NCI-H128 (cell line): ENCODE results near the gene NEFH.

ENCODE experiments used
- DNase-seq: peaks from one replicate; lab custom pipeline; 2025; ENCODE audit not compliant: unreplicated experiment; lab: John Stamatoyannopoulos, UW

Gene NEFH

DNA sequence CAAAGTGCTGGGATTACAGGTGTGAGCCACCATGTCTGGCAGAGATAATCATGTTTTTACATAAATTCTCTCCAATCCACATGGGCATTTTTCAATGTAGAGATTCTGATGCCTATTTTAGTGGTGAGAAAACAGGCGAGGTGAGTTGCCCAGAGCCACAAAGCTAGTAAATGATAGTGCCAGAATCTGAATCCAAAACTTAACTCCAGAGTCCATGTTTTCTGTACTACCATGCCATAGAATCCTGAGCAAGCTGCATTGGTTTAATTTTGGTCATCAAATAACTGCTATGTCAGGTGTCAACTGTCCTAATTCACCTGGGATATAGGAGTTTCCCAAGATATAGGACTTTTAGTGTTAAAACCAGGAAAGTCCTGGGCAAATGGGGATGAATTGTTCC, 13.6 kb downstream of the NEFH start:
- DNase-seq = no peak

- DNase-seq = no peak
These were observed 19.8 kb downstream of the NEFH start for GRCh38 chr22:29499852-29500251.

GRCh38 chr22:29503811-29504372, 23.9 kb downstream of the NEFH start:
- no peak for DNase-seq

GRCh38 chr22:29509298-29509697, 29.3 kb downstream of the NEFH start:
- DNase-seq = no peak

DNA sequence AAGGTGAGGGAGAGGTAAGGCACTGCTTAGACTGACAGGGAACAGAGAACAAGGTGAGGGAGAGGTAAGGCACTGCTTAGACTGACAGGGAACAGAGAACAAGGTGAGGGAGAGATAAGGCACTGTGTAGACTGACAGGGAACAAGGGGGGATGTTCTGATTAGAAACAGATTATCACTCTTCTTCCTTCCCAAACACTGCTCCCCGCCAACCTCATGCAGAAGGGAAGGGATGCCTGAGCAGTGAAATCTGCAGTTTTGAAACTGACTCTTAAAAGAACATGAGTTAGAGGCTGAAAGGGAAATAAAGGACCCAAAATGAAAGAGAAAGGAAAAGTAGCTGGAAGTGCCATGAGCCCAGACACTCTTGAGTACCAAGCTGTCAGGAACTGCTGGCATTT, 29.8 kb downstream of the NEFH start:
- no peak for DNase-seq

- no peak for DNase-seq
These were observed 30.5 kb downstream of the NEFH start for GRCh38 chr22:29510542-29510941.

DNA sequence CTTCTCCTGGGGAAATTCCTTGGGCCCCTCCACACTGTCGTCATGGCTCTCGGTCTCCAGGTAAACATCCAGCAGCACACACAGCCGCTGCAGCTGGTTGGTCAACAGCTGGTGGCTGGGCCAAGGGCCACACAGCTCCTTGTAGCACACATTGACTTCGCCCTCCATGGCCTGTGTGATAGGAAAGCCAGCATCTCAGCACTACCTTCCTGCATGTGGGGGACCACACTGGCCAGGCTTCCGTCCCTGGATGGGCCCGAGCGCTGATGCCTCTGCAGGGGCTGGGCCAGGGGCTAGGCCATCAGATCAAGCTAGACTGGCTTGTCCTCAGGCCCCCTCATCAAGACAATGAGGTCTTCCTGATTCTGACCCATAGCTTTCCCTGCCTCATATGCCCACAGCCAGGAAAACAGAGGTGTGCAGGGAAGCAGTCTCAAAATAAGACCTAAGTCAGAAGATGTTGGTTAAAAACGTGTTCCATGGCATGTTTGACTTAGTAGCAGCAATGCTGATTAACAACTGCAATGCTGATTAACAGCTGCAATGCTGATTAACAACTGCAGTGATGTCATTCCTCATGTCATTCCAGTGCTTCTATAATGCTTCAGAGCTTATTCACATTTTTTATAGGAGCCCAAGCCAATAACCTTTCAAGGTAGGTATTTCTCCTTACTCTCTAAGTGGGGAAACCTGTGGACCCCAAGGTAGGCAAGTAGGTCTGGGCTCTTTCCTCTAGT, 31.3 kb downstream of the NEFH start:
- DNase-seq = no peak

- no peak for DNase-seq
These were observed 32.0 kb downstream of the NEFH start for GRCh38 chr22:29512031-29512430.

DNA sequence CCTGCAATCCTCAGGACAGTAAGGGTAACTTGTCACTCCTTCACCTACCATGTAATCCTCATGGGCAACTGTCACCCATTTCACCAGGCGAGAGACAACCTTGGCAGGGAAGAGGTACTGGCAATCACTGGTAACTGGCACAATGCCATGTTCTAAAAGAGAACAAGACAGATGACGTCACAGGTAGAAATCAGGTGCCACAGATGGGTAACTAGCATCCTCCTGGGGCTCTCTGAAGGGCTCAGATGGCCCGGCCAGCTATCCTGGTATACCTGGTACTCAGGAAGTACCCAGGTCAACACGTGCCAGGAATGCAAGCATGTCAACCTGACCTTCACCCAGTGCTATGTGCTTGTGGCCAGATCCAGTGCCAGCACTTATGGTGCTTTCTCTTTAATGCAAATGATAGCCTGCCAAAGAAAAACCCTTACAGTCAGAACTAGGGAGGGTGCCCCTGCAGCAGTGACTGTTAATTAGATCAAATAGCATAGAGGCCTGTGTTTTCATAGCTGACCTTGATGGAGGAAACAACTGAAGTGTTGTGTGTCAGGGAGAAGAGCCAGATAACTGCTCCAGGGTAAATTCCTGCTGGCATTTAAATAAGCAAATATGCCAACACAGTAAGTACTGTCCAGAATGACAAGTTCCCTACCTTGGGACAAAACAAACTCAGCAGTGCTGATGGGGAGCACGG, 37.3 kb downstream of the NEFH start:
- DNase-seq = no peak

- DNase-seq = no peak
These were observed 38.4 kb downstream of the NEFH start for GRCh38 chr22:29518427-29518826.

GRCh38 chr22:29519996-29520395, 40.0 kb downstream of the NEFH start:
- no peak for DNase-seq

- DNase-seq = no peak
These were observed 40.8 kb downstream of the NEFH start for GRCh38 chr22:29520851-29521250.

DNA sequence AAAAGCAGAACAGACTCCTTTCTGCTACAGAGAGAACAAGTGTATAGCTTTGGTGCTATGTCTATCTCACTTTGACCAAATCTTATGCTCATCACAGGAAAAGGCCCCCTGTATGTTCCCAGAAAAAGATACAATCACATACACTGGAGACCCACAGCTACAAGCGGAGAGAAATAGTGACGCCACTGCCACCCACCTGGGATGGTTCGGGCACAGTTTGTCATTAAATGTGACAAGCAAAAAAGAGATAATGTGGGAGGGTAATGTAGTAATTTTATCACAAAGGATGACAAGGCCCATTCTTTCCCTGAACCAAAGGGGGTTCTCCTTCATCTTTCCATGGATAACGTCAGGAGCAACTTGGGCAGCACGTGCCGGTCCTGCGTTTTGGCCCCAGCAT, 41.5 kb downstream of the NEFH start:
- no peak for DNase-seq

GRCh38 chr22:29523761-29524160, 43.7 kb downstream of the NEFH start:
- no peak for DNase-seq

DNA sequence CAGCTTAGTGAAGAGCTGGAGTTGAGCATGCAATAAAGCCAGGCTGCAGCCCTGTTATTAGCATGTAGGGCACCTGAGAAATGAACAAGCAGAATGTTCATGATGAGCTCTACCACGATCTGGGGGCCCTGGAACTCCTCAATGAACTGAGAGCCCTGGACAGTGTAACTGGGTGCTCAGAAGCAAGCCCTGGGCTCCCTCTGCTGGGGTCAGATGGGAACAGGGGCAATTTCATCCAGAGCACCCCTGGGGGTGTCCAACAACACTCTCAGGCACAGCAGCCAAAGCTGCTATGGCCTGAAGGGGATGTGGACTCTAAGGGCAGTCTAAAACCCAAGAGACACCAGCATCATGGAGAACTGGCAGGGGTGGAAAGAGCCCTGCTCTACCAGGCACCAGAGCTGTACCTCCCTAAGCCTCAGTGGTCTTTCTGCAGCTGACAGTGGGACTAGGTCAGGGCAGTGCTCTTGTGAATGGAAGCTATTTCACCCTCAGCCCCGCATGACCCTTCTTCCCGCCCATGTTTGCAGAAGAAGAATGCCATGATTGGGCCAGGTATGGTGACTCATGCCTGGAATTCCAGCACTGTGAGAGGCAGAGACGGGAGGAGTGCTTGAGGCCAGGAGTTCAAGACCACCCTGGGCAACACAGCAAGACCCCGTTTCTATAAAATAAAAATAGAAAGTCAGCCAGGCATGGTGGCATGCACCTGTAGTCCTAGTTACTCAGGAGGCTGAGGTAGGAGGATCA, 44.6 kb downstream of the NEFH start:
- DNase-seq = no peak

- no peak for DNase-seq
These were observed 48.1 kb downstream of the NEFH start for GRCh38 chr22:29528144-29528543.

GRCh38 chr22:29530716-29531115, 50.7 kb downstream of the NEFH start:
- DNase-seq = no peak

- DNase-seq = no peak
These were observed 51.4 kb downstream of the NEFH start for GRCh38 chr22:29531419-29531818.

GRCh38 chr22:29536411-29536810, 56.4 kb downstream of the NEFH start:
- no peak for DNase-seq

- DNase-seq = no peak
These were observed 59.1 kb downstream of the NEFH start for GRCh38 chr22:29539105-29539504.
